ENCODE measurements around the gene HABP2.

The HABP2 gene

DNA sequence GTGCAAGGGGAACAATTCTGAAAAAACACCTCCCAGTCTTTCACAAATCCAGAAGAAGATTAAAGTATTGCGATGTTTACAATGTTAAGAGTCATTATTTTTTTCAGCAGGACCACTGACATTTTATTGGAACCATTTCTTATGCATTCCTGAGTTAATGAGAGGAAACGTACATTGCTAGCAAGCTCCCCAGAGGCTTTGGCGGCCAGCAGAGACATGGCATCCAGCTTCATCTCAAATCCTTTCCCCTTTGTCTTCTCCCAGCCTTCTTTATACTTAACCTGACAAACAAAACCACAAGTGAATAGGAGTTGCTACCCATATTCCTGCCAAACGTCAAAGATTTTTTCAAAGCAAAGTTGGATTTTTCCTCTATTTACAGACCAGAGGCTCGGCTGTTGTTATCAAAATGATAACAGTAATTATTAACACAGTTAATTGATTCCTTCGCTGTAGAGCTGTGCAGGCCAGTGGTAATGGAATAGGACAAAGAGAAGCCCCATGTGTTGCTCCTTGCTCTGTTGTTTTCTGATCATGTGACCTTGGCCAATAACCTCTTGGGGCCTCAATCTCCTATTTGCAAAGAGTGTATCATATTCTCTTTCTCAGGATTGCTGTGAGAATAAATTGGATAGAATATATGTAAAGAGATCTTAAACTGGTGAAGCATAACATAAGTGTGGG lies 79.0 kb downstream of the HABP2 start:
- no peak for DNase-seq (ENCODE audit: low spot score)
